HG03139 (cell line): ENCODE measurements around the gene STAG1.
"Not testable (repeated sequence)": the region's sequence is repeated elsewhere in the genome, so short reads cannot be mapped to it uniquely, and the experiment has no call there.

Source experiments
- ATAC-seq: cut with Tn5 transposase; IDR thresholded peaks from one replicate; pipeline ENCODE4 v1.9.1; 2021; ENCODE audit not compliant: unreplicated experiment

The STAG1 gene

DNA sequence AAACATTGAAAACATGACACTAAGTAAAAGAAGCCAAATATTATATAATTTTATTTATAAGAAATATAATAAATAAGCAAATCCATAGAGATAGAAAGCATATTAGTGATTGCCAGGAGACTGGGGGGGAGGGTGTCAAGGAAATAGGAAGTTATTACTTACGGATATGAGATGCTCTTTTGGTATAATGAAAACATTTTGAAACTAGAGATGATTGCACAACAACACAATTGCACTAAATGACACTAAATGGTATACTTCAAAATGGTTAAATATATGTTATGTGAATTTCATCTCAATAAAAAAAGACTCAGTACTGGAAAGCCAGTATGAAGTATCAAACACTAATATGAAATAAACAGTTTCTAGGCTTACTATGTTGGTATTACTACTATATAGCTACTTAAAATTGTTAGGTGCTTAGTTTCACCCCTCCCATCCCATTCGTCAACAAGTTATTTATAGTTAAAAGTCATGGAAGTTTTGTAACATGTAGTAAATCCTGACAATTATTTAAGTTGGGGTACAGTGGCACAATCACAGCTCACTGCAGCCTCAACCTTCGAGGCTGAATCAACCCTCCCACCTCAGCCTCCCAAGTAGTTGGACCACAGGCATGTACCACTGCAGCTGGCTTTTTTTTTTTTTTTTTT is 43.7 kb downstream of the STAG1 start:
- ATAC-seq = no peak

DNA sequence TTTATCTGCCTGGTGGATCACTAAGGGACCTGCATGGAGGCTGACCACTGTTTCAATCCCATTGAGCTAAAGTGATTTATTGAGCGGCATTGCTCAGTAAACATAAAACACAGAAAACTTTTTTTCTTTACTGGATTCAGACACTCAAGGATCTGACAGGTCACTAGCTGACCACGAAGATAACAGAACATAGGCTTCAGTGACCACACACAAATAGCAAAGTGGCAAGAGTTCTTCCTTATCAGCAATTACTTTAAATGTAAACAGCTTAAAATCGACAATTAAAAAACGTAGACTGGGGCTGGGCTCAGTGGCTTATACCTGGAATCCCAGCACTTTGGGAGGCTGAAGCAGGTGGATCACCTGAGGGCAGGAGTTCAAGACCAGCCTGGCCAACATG is 48.7 kb downstream of the STAG1 start:
- ATAC-seq = no peak

DNA sequence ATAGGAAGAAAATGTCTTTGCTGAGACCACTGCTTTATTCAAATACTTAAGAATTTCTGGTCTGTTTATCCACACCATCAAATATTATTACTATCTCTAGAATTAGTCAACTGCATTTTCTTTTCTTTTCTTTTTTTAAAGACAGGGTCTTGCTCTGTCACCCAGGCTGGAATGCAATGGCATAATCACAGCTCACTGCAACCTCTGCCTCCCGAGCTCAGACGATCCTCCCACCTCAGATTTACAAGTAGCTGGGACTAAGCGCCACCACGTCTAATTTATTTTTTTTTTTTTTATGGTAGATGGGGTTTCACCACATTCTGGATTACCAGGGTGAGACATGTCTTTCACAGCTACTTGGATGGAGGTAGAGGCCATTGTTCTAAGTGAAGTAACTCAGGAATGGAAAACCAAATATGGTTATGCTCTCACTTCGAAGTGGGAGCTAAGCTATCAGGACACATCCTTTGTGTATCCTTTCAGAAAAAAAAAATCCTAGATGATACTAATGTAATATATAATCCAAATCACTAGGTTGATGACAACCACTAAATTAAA is 52.8 kb downstream of the STAG1 start:
- ATAC-seq = no peak

DNA sequence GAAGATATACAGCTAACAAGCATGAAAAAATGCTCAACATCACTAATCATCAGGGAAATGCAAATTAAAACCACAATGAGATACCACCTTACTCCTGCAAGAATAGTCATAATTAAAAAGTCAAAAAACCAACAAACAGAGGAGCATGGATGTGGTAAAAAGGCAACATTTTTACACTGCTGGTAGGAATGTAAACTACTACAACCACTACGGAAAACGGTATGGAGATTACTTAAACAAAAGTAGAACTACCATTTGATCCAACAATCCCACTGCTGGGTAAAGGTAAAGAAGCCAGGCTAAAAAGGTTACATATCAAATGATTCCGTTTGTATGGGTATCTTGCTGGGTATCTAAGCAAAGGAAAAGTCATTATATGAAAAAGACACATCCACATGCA is 53.8 kb downstream of the STAG1 start:
- no peak for ATAC-seq

DNA sequence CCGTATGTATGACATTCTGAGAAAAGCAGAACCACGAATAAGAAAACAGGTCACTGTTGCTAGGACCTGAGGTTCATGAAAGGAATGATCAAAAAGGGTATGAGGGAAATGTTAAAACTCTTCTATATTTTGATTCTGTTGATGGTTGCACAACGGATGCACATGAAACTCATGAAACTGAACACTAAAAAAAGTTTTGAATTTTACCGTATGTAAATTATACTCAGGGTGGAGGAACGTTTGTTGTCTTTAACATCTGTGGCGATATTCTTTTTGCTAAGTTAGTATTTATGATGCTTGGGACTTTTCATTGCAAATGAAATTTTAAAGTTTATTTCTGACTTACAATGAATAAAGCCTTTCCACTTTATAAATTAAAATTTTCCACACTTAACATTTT is 55.4 kb downstream of the STAG1 start:
- ATAC-seq = no peak

DNA sequence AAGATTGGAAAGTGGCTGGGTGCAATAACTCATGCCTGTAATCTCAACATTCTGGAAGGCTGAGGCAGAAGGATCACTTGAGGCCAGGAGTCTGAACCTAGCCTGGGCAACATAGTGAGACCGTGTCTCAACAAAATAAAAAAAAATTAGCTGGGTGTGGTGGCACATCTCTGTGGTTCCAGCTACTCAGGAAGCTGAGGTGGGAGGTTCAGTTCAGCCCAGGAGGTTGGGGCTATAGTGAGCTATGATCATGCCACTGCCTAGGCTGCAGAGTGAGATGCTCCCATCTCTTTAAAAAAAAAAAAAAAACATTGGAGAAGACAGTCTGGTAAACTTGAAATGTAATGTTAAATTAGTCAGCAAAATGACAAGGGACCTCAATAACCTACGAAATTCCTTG is 57.9 kb downstream of the STAG1 start:
- ATAC-seq = no peak

DNA sequence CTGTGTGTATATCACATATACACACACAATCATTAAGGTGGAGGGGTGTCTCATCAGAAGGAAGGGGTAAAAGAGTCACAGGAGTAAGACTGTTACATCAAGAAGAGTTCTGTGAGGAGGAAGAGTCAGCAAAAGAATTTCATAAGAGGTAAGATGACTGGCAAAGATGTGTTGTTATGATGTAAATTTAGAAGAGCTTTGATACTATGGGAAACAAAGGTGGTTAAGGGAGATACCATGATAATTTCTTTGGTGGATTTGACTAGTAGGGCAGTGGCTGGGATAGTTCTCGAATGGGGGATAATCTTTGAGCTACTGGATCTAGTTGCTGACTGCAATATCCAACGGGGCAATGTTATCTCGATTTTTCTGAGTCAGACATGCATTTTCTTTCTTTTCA is 61.6 kb downstream of the STAG1 start:
- ATAC-seq = no peak

DNA sequence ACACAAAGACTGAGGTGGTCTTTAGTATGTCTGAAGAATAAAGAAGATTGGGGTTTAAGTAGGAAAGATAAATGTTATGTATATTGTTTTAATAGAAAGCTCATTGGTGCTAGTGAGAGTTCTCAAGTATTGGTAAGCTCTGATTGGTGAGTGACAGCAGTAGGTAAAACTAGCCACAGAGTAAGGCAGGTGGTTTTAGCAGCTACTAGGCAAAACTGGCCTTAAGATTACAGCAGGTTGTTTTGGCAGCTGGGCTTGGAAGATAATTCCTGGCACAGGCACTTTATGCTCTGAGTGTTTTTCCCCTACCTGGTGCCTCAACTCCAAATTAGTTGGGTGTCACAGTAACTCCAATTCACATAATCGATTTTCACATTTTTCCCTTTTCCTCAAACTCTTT is 66.3 kb downstream of the STAG1 start:
- no peak for ATAC-seq

DNA sequence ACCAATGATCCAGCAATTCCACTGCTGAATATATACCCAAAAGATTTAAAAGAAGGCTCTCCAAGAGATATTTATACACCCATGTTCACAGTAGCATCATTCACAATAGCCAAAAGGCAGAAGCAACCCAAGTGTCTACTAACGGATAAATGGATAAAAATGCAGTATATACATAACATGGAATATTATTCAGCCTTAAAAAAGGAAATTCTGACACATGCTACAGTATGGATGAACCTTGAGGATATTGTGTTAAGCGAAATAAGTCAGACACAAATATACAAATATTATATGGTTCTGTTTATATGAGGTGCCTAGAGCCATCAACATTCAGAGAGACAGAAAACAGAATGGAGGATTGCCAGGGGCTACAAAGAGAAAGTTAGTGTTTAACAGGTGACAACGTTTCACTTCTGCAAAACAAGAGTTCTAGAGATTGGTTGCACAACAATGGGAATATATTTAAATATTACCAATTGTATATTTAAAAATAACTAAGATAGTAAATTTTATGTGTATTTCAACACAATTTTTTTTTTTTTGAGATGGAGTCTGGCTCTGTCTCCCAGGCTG is 69.4 kb downstream of the STAG1 start:
- ATAC-seq = no peak

DNA sequence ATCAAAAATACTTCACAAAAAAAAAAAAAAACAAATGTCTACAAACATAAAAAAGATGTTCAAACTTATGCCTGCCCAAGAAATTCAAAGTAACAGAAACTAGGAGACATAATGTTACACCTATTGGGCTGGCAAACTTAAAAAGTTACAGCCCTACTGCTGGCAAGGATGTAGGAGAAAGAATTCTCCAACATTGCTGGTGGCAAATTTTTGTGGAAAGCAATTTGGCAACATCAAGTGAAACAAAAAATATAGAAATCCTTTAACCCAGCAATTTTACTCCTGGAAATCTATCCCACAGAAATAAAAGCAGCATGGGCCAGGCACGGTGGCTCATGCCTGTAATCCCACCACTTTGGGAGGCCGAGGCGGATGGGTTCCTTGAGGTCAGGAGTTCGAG is 73.2 kb downstream of the STAG1 start:
- ATAC-seq = no peak

DNA sequence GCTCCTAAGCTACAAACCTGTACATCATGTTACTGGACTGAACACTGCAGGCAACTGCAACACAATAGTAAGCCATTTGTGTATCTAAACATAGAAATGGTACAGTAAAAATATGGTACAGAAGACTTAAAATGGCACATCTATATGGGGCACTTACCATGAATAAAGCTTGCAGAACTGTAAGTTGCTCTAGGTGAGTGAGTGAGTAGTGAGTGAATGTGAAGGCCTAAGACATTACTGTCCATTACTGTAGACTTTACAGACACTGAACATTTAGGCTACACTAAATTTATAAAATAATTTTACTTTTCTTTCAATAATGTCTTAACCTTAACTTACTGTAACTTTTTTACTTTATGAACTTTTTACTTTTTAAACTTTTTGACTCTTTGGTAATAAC is 76.2 kb downstream of the STAG1 start:
- ATAC-seq = no peak

DNA sequence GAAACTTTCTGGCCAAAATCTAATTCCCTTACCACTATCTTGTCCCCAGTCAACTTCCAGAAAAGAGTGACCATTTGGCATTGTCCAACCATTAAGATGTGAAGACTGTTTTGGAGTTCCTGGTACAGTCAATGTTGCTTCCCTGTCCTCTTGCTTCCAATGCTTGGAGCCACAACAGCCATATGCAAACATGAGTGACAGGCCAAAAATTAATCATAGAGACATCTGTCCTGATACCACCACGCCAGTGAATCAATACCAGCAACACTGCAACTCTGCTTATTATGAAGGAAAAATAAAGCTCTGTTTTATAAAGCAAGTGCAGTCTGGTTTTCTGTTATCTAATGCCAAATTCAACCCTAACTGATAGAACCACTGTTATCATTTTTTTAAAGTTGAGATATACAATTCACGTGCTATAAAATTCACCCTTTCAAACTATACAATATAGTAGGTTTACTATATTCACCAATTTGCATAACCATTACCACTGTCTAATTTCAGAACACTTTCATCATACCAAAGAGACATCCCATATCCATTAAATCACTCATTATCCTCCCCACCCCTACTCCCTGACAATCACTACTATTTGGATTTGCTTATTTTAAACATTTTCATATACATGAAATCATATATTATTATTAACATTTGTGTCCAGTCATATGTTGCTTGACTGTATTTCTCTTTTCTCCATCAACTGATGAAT is 76.9 kb downstream of the STAG1 start:
- ATAC-seq = no peak

DNA sequence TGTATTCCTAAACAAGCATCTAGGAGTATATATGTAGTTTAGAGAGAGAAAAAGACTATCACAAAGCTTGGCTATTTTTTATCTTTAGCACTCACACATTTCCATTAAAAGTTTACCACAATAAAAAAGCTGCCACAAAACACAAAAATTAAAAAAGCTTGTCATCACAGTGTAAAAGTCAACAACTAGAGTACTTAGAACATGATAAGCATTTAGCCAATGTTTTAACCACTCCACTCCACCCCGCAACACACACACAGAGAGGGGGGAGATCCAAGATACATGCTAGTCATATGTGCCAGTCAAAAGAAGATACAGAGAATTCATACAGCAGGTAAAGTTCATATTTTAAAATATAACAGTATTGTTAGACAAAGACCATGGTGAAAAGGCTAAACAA is 79.7 kb downstream of the STAG1 start:
- ATAC-seq = no peak

DNA sequence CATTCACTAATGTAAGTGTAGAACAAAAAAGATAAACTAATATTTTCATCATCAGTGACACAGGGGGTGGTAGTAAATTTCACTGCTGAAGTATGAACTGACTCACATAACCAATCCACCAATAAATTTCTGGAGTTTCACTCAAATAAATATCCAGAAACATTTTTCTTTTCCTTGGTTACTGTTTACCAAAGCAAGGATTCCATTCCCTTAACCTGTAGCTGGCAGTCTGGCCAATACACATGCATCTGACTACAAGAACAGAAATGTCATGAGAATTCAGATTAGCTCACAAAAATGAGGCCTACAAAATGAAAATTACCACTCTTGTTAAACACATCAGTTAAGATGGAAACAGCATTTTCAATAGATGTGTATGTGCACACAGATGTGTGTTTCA is 80.3 kb downstream of the STAG1 start:
- no peak for ATAC-seq

DNA sequence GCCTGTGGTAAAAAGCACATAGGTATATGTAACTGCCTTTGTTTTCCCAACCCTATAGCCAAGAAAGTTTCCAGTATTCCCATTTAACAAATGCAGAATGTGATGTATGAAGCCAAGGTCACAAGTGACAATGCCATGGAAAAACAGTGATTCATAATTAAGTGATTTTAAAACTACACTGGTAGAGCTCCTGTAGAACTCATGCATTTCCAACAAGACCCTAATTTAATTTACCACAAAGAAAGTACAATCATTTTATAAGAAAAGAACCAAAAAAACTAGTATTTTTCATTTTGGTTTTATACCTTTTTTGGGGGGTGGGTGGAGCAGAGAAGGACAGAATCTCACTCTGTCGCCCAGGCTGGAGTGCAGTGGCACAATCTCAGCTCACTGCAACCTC is 82.0 kb downstream of the STAG1 start:
- no peak for ATAC-seq

DNA sequence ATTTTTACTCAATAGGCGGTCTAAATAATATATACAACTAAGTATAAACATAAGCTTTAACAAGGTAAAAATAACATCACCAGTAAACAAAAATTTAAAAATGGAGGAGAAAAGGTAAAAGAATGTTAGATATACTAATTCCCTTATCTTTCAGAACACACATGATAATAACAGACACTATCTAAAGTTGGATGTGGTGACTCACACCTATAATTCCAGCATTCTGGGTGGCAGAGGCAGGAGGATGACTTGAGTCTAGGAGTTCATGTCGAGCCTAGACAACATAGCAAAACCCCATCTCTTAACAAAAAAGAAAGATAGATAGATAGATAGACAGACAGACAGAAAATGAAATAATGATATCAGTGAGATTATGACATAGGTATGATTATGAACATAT is 85.1 kb downstream of the STAG1 start:
- ATAC-seq = no peak

DNA sequence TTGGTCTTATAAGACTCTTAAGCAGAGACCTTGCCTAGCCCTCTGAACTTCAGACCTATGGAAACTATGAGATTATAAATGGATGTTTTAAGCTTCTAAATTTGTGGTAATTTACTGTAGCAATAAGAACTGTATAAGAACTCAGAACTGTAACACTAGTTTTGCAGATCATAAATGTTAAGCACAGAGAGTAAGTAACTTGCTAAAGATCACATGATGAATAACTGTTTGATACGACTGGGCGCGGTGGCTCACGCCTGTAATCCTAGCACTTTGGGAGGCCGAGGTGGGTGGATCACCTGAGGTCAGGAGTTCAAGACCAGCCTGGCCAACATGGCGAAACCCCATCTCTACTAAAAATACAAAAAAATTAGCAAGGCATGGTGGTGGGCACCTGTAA is 85.9 kb downstream of the STAG1 start:
- ATAC-seq = not testable (repeated sequence)

DNA sequence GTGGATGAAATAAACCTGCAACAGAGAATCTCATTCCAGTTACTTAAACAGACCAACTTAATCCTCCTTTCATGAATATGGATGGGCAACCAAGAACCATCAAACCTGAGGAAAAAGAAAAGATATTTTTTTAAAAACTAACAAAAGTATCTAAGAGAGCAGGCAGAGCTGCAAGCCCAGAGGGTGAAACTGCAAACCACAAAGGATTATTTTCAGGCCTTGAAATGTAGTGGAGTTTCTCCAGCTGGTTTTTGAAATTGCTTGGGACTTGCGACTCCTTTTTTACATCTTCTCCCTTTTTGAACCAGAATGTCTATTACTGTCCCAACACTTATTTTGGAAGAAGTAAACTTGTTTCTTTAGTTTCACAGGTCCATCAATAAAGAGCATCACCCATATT is 87.4 kb downstream of the STAG1 start:
- no peak for ATAC-seq

DNA sequence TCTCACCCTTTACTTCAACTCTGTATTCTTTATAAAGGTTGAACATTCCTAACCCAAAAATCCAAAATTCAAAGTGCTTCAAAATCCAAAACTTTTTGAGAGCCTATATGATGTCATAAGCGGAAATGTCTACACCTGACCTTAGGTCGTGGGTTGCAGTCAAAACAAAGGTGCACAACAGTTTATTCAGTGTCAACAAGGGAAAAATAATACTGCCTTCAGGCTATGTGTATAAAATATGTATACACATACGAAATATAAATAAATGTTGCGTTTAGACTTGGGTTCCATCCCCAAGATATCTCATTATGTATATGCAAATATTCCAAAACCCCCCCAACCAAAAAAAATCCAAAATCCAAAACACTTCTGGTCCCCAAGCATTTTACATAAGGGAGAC is 90.9 kb downstream of the STAG1 start:
- ATAC-seq = no peak

DNA sequence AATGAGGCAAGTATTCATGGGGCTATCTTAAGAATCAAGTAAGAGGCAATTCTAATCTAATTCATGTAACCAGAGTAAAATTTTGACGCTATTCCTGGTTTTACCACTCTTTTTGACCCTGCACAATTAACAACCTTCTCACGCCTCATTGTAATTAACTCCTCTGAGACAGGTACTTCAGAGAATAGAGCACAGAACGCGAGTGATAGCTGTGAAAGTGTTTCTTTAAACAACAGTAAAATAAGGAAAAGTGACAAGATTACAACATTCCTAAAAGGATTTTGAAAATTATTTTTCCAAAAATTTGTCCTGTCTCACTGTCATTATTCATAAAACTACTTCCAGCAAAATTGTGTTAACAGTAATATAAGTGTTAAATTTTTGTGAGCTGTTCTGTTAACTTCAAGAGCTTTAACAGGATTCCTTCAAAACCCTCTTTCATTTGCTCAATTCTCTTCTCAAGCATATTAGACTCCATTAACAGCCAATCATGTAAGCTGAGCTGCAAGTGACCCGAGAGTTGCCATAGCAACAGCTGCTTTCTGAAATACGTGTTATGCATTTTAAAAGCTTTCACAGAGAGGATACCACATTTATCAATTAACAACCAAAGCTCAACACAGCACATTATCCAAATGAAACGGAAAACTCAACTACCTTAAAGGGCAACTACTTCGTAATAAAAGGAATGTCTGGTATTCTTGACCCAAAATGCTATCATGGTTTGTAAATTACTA is 93.1 kb downstream of the STAG1 start:
- ATAC-seq = no peak

DNA sequence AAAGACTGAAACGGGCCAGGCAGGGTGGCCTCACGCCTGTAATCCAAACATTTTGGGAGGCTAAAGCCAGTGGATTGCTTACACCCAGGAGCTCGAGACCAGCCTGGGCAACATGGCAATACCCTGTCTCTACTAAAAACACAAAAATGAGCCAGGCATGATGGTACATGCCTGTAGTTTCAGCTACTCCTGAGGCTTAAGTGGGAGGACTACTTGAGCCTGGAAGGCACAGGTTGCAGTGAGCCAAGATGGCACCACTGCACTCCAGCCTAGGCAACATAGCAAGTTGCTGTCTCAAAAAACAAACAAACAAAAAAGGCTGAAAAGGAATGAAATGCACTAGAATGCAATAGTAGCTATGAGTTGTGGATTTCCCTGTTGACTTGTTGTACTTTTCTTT is 94.7 kb downstream of the STAG1 start:
- ATAC-seq = no peak

DNA sequence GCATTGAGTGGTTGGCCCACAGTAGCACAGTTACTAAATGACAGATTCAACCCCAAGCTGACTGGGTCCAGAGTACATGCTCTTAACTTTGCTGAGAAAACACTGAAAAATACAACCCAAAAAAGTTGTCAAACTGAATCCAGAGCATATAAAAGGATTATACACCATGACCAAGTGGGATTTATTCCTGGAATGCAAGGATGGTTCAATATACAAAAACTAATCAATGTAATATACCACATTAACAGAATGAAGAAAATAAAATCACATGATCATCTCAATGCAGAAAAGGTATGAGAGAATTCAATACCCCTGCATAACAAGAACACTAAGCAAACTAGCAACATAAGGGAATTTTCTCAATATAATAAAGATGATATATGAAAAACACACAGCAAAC is 98.5 kb downstream of the STAG1 start:
- no peak for ATAC-seq
